Activated CD8-positive, alpha-beta T cell treated with anti-CD3 and anti-CD28 coated beads for 36 hours (primary cell): ENCODE results near the gene ELP4. TPM values are rescaled to one million over a fixed set of nuclear protein-coding genes. Genes with fewer than 3 reads are reported as not detected.

ENCODE experiments used
- ATAC-seq: fragments of 200-7000 bp; cut with Tn5 transposase; one replicate; pipeline ENCODE4 v1.10.0; 2021; ENCODE audit warnings: mild to moderate bottlenecking, moderate library complexity
- CTCF ChIA-PET: fragments of 350-600 bp; sonication (Branson Sonifier 250); formaldehyde crosslinking; loops from one replicate; lab custom pipeline; 2021; ENCODE audit warnings: antibody characterized with exemption; lab: Charles Lee
- POLR2A ChIA-PET: fragments of 350-600 bp; sonication (Branson Sonifier 250); formaldehyde crosslinking; loops from one replicate; lab custom pipeline; 2021; ENCODE audit warnings: antibody characterized with exemption; lab: Charles Lee
- DNase-seq: peaks from one replicate; pipeline ENCODE4 v3.0.0-alpha.2; 2020
- H3K27ac Mint-ChIP-seq: one replicate; pipeline ENCODE4 v1.8.0; 2021; ENCODE audit warnings: mild to moderate bottlenecking, mixed read lengths
- H3K27me3 Mint-ChIP-seq: one replicate; pipeline ENCODE4 v1.8.0; 2021; ENCODE audit warnings: mixed read lengths
- H3K36me3 Mint-ChIP-seq: one replicate; pipeline ENCODE4 v1.8.0; 2021; ENCODE audit warnings: low read depth, mixed read lengths
- H3K4me1 Mint-ChIP-seq: one replicate; pipeline ENCODE4 v1.8.0; 2021; ENCODE audit warnings: low read depth, mixed read lengths
- H3K4me3 Mint-ChIP-seq: one replicate; pipeline ENCODE4 v1.8.0; 2021; ENCODE audit warnings: mild to moderate bottlenecking, moderate library complexity, mixed read lengths
- H3K9me3 Mint-ChIP-seq: one replicate; pipeline ENCODE4 v1.8.0; 2021; ENCODE audit warnings: mixed read lengths
- intact Hi-C: fragments of 100-400 bp; cut with micrococcal nuclease; formaldehyde crosslinking; loops from one replicate; pipeline ENCODE4 v1.10.0; 2022
- total RNA-seq, 2 experiments: library from RNA; stranded (reverse); gene quantifications; one replicate each; pipeline ENCODE4 v1.2.3, GENCODE V29; 2021
- TF ChIP-seq, protein P1 (sequence below): fragments of 200-600 bp; IDR thresholded peaks from one replicate; pipeline ENCODE4 v1.8.0; 2022; ENCODE audit warnings: antibody characterized with exemption, mild to moderate bottlenecking

ELP4 gene
- total RNA-seq, 2 experiments from 2014 or later, result 21.1 to 21.6 TPM

- ChIA-PET POLR2A (no interaction called here), CTCF (no interaction called here)
- ATAC-seq (no peak), DNase-seq (no peak)
- intact Hi-C loops, result no loop called here
- Mint-ChIP-seq H3K27ac (no peak overlapping the region), H3K36me3 (no peaks in the 10 kb centered on the region), H3K27me3 (no peaks in the 10 kb centered on the region), H3K4me1 (no peaks in the 10 kb centered on the region), H3K9me3 (peaks cover 3% of the 10 kb centered on the region), H3K4me3 (no peak overlapping the region)
- TF ChIP-seq, protein P1, sequence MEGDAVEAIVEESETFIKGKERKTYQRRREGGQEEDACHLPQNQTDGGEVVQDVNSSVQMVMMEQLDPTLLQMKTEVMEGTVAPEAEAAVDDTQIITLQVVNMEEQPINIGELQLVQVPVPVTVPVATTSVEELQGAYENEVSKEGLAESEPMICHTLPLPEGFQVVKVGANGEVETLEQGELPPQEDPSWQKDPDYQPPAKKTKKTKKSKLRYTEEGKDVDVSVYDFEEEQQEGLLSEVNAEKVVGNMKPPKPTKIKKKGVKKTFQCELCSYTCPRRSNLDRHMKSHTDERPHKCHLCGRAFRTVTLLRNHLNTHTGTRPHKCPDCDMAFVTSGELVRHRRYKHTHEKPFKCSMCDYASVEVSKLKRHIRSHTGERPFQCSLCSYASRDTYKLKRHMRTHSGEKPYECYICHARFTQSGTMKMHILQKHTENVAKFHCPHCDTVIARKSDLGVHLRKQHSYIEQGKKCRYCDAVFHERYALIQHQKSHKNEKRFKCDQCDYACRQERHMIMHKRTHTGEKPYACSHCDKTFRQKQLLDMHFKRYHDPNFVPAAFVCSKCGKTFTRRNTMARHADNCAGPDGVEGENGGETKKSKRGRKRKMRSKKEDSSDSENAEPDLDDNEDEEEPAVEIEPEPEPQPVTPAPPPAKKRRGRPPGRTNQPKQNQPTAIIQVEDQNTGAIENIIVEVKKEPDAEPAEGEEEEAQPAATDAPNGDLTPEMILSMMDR, result no peak
Observed at GRCh38 chr11:31779374-31779791, 269.8 kb downstream of the ELP4 start.

DNA sequence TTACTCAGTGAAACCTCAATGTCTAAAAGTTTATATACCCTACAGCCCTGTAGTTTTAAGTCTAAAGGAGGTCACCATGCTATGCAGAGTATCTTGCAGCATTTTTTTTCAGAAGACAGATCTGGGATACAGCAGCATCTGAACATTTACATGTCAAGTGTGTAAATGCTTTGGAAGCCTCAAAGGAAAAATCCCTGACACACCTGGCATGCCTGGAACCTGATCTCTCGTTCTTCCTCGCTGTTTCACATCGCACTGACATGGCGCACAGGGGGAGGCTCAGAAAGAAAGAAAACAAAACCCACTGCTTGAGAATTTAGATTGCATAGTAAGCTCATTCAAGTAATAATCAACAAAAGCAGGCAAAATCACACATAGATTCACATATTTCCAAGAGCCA, 270.5 kb downstream of the ELP4 start:
- Mint-ChIP-seq H3K27ac (no peak overlapping the region), H3K4me1 (no peaks in the 10 kb centered on the region), H3K27me3 (no peaks in the 10 kb centered on the region), H3K4me3 (no peak overlapping the region), H3K36me3 (no peaks in the 10 kb centered on the region), H3K9me3 (peaks cover 3% of the 10 kb centered on the region)
- DNase-seq (no peak), ATAC-seq (no peak)
- ChIA-PET POLR2A (no interaction called here), CTCF (no interaction called here)
- TF ChIP-seq, protein P1, result no peak
- intact Hi-C loops, result no loop called here

- no peaks in the 10 kb centered on the region for H3K36me3 Mint-ChIP-seq
- ChIA-PET POLR2A (no interaction called here), CTCF (no interaction called here)
- H3K4me1 Mint-ChIP-seq, result no peaks in the 10 kb centered on the region
- no peak for ATAC-seq
- no peak for DNase-seq
- H3K27ac Mint-ChIP-seq, result no peak overlapping the region
- TF ChIP-seq, protein P1, result no peak
- intact Hi-C loops, result no loop called here
- no peaks in the 10 kb centered on the region for H3K27me3 Mint-ChIP-seq
- H3K4me3 Mint-ChIP-seq, result no peak overlapping the region
- peaks cover 3% of the 10 kb centered on the region for H3K9me3 Mint-ChIP-seq
Observed at GRCh38 chr11:31780480-31780971, 271.0 kb downstream of the ELP4 start.

DNA sequence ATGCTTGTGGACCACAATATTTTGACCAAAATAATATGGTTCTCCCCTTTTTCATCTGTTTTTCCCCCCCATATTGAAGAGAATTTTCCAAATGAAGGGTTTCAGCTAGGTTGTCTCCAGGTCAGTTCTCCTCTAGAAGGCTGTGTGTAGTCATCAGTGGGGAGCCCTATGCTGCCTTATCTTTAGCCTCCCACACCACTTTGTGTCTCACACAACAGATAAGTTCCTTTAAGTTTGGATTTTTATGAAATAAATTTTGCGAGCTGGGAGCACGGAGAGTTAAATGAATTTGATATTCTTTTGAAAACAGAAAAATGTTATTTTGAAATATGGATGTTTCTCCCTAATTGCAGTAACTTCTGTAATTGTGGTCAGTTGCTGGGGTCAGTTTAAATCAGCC, 272.7 kb downstream of the ELP4 start:
- ATAC-seq, result no peak
- Mint-ChIP-seq H3K9me3 (peaks cover 3% of the 10 kb centered on the region), H3K27me3 (no peaks in the 10 kb centered on the region), H3K27ac (no peak overlapping the region), H3K4me1 (no peaks in the 10 kb centered on the region), H3K36me3 (no peaks in the 10 kb centered on the region), H3K4me3 (no peak overlapping the region)
- DNase-seq, result no peak
- CTCF ChIA-PET, result no interaction called here
- intact Hi-C loops, result no loop called here
- POLR2A ChIA-PET, result no interaction called here
- TF ChIP-seq, protein P1, result no peak

- POLR2A ChIA-PET, result no interaction called here
- intact Hi-C loops, result no loop called here
- no peak for ATAC-seq
- Mint-ChIP-seq H3K4me1 (no peaks in the 10 kb centered on the region), H3K9me3 (no peaks in the 10 kb centered on the region), H3K36me3 (no peaks in the 10 kb centered on the region), H3K27me3 (no peaks in the 10 kb centered on the region), H3K4me3 (no peak overlapping the region), H3K27ac (no peak overlapping the region)
- DNase-seq, result no peak
- TF ChIP-seq, protein P1, result no peak
- CTCF ChIA-PET, result no interaction called here
Observed at GRCh38 chr11:31783252-31783651, 273.7 kb downstream of the ELP4 start.
